C4-2B (cell line): Measurements from ENCODE around the gene NELFA.

Experiments
- H3K27ac ChIP-seq: fragments of 450-650 bp; 2 replicates; pipeline ENCODE4 v1.5.1; 2017
- CTCF ChIP-seq: fragments of 450-650 bp; conservative IDR thresholded peaks from 2 replicates; pipeline ENCODE4 v1.5.1; 2017; ENCODE audit warnings: mild to moderate bottlenecking
- ZFX ChIP-seq: fragments of 450-650 bp; IDR thresholded peaks from 2 replicates; pipeline ENCODE4 v1.6.1; 2017

The NELFA gene

GRCh38 chr4:1952719-1953118 lies 56.1 kb downstream of the NELFA start:
- H3K27ac ChIP-seq: no peak overlapping the region
- TF ChIP-seq ZFX: no peak
- TF ChIP-seq CTCF: no peak

DNA sequence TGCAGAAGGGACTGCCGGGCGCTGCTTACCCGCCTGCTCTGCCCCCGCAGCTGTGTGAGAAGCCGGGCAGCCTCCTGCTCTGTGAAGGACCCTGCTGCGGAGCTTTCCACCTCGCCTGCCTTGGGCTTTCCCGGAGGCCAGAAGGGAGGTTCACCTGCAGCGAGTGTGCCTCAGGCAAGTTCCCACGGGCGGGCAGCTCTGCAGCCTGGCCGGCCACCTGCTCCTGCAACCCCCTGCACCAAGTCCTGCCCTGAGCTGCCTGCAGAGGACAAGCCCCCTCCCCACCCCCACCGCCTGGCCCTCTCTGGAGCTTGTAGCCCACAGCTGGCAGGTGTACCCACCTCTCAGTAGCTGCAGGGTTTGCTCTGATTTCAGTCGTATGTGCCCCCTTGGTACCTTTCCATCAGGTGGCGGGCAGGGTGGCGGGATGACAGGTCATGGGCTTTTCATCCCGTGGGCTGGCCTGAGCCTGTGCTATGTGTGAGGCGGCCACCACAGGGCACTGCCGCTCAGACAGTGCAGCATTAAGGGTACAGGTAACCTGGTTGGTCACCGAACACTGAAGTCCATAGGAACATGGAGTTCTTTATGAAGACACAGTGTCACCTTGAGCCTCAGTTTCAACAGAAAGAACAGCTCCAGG lies 56.6 kb downstream of the NELFA start:
- H3K27ac ChIP-seq: no peak overlapping the region
- no peak for TF ChIP-seq CTCF
- no peak for TF ChIP-seq ZFX

DNA sequence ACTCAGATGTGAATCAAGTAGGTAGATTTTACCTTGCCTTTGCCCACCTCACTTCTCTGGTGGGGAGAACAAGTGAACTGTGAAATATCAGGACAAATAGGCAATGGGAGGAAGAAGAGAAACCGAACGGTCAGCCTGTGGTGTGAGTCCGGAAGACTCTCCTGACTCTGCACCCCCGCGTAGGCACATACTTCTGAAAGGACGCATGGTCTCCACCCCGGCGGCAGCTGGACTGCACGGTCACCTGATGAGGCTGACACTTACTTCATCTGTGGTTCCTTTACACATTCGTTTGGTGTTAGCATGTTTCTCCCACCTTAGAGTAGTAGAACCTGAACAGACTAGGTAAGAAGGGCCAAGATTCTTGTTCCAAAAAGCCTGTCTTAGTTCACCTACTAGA lies 58.4 kb downstream of the NELFA start:
- no peak overlapping the region for H3K27ac ChIP-seq
- TF ChIP-seq ZFX: no peak
- TF ChIP-seq CTCF: no peak

DNA sequence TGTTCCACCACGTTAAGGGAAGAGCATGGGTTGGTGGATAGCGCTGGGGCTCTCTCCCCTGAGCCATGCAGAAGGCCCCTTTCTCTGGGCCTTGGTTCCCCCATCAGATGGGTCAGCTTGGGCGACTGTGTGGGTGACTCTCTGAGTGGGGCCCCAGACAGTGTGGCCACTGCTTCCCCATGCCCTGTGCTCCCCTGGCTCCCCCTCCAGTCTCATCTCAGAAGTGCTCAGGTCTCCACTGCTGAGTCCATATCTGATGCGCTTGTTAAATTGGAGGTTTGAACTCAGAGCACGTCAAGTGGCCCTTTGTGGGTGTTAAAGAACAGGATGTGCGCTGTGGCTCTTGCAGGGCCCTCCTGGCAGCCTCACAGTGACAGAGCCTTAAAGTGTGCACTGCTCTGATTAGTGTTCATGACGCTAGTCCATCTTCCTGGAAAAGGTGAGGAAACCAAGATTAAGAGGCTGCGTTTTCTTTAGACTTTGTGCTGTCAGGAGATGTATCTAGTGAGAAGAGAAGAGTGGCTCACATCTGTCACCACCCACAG lies 59.8 kb downstream of the NELFA start:
- H3K27ac ChIP-seq: no peak overlapping the region
- TF ChIP-seq CTCF (no peak), ZFX (no peak)

DNA sequence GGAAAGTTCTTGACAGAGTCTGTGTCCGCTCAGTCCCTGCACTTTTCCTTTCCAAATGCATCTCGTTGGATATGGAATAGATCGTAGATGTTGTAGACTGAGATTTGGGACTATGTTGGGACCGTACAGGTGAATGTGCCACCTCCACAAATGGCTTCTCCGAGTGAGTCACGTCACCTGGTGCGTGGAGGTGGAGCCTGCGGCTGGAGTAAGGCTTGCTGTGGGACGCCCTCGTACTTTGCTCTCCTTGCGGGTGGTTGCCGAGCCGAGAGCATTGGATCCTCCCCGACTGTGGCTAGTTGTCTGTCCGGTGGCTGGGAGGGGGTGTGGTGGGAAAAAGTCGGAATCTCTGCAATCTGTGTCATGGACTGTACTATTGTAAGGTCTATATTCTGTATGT lies 60.5 kb downstream of the NELFA start:
- TF ChIP-seq ZFX (no peak), CTCF (no peak)

DNA sequence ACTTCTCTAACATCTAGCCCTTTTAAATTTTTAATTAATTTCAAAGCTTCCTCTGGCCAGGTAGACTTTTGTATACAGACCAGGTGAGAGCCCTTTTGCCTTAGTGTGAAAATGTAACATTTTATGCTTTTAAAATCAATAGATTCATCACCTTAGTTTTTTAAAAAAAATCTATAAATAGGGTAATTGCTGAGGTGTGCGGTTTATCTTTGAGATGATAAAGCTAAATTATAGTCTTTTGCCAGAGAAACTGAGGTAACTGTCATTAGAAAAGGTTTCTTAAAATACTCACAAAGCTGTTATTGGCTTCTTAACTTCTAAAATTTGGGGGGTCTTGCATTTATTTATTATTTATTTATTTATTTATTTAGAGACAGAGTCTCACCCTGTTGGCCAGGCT lies 62.9 kb downstream of the NELFA start:
- TF ChIP-seq CTCF: no peak
- no peak for TF ChIP-seq ZFX
- H3K27ac ChIP-seq: no peak overlapping the region

More for the DNA sequence above, 60.5 kb downstream of the NELFA start:
- H3K27ac ChIP-seq: no peak overlapping the region

DNA sequence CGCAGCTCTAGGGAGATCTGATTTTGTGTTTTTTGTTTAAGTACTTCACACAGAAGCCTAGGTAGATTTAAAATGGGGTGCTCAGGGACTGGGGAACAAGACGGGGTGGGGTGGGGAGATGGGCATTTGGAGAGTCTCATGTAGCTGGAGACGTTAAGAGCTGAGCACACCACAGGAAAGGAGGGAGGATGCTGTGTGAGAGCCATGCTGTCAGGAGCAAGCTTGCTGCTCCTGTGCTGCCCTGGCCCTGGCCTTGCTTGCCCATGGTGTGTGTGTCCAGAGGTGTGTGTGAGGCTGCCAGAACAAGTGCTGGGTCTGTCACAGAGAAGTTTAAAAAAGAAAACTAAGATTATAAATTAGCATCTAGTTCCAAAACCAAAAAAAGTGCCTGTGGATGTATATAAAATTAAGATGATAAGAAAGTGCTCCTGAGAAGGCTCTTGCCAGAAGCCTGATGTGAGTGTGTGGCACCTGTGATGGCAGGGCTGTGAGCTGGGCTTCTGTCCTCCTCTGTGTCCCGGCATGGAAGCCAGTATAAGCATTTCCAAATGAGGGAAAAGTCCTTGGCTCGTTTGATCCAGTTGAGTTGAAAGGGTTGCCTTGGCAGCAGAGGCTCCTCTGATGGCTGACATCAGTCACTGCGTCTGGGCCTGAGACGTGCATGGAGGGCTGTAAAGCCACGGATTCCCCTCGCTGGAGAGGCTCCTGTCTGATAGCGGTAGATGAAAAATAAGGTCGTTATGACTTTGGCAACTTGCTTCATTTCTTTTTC lies 63.5 kb downstream of the NELFA start:
- no peak overlapping the region for H3K27ac ChIP-seq
- TF ChIP-seq ZFX (no peak), CTCF (no peak)
